GM18909 (cell line): ENCODE data around the gene NUCKS1.

Experiments used
- ATAC-seq: cut with Tn5 transposase; IDR thresholded peaks from one replicate; pipeline ENCODE4 v1.9.1; 2021; ENCODE audit warnings: mild to moderate bottlenecking; ENCODE audit not compliant: unreplicated experiment, poor library complexity

NUCKS1 gene

GRCh38 chr1:205750138-205751035, at the start of gene NUCKS1:
NUCKS1 (minus strand) TSS chr1:205750182; CDS start chr1:205749973, 209 bp downstream.
- ATAC-seq, result peak; percentile 79

- ATAC-seq, result no peak
Measured at GRCh38 chr1:205798577-205798976, 48.6 kb upstream of the NUCKS1 start.

GRCh38 chr1:205797168-205797567, 47.2 kb upstream of the NUCKS1 start:
- no peak for ATAC-seq

- no peak for ATAC-seq
Measured at GRCh38 chr1:205794011-205794730, 44.2 kb upstream of the NUCKS1 start.

- ATAC-seq, result no peak
Measured at GRCh38 chr1:205792961-205793673, 43.1 kb upstream of the NUCKS1 start.

GRCh38 chr1:205792481-205792881, 42.5 kb upstream of the NUCKS1 start:
- ATAC-seq, result no peak

- no peak for ATAC-seq
Measured at GRCh38 chr1:205791568-205792180, 41.7 kb upstream of the NUCKS1 start.

- no peak for ATAC-seq
Measured at GRCh38 chr1:205787287-205787916, 37.4 kb upstream of the NUCKS1 start.

- no peak for ATAC-seq
Measured at GRCh38 chr1:205786601-205787000, 36.6 kb upstream of the NUCKS1 start.

- ATAC-seq, result no peak
Measured at GRCh38 chr1:205785446-205785845, 35.5 kb upstream of the NUCKS1 start.

- no peak for ATAC-seq
Measured at GRCh38 chr1:205783904-205784303, 33.9 kb upstream of the NUCKS1 start.

- no peak for ATAC-seq
Measured at GRCh38 chr1:205783433-205783795, 33.4 kb upstream of the NUCKS1 start.

GRCh38 chr1:205782627-205783432, 32.8 kb upstream of the NUCKS1 start:
- no peak for ATAC-seq

- ATAC-seq, result no peak
Measured at GRCh38 chr1:205780335-205780734, 30.4 kb upstream of the NUCKS1 start.

GRCh38 chr1:205777994-205778393, 28.0 kb upstream of the NUCKS1 start:
- ATAC-seq, result no peak

- no peak for ATAC-seq
Measured at GRCh38 chr1:205775717-205776056, 25.7 kb upstream of the NUCKS1 start.

- ATAC-seq, result peak; percentile 86
Measured at GRCh38 chr1:205775015-205775716, 25.2 kb upstream of the NUCKS1 start, which contains the start of gene RAB29. RAB29 (minus strand) TSS chr1:205775482; CDS start chr1:205774956, 526 bp downstream.

- peak; percentile 11 for ATAC-seq
Measured at GRCh38 chr1:205774198-205775014, 24.4 kb upstream of the NUCKS1 start.
